Neural cell (in vitro differentiated cells): Measurements from ENCODE around the gene CD300A.

Source experiments
- EZH2 ChIP-seq: fragments of 200-600, 300-800 bp; shearing (Covaris generic), sonication (generic); IDR thresholded peaks from 2 replicates; pipeline ENCODE4 v1.6.1; 2014; ENCODE audit warnings: antibody characterized with exemption, low read length, borderline replicate concordance, mild to moderate bottlenecking; ENCODE audit not compliant: insufficient read depth, poor library complexity, severe bottlenecking
- POLR2AphosphoS5 ChIP-seq: IDR thresholded peaks from 2 replicates; pipeline ENCODE4 v1.6.1; 2012
- RAD21 ChIP-seq: fragments of 450-650 bp; conservative IDR thresholded peaks from 2 replicates; pipeline ENCODE4 v1.6.1; 2014; ENCODE audit warnings: antibody characterized with exemption, mild to moderate bottlenecking, moderate library complexity
- SMC3 ChIP-seq: fragments of 450-650 bp; conservative IDR thresholded peaks from 2 replicates; pipeline ENCODE4 v1.6.1; 2014; ENCODE audit warnings: antibody characterized with exemption, mild to moderate bottlenecking, moderate library complexity; ENCODE audit not compliant: poor library complexity
- TF ChIP-seq, protein P1 (sequence below): fragments of 450-650 bp; IDR thresholded peaks from 2 replicates; pipeline ENCODE4 v1.5.1; 2014; ENCODE audit warnings: antibody characterized with exemption, mild to moderate bottlenecking, moderate library complexity; ENCODE audit not compliant: poor library complexity, severe bottlenecking

GRCh38 chr17:74419928-74420411 is 46.5 kb upstream of the CD300A start:
- TF ChIP-seq, protein P1, sequence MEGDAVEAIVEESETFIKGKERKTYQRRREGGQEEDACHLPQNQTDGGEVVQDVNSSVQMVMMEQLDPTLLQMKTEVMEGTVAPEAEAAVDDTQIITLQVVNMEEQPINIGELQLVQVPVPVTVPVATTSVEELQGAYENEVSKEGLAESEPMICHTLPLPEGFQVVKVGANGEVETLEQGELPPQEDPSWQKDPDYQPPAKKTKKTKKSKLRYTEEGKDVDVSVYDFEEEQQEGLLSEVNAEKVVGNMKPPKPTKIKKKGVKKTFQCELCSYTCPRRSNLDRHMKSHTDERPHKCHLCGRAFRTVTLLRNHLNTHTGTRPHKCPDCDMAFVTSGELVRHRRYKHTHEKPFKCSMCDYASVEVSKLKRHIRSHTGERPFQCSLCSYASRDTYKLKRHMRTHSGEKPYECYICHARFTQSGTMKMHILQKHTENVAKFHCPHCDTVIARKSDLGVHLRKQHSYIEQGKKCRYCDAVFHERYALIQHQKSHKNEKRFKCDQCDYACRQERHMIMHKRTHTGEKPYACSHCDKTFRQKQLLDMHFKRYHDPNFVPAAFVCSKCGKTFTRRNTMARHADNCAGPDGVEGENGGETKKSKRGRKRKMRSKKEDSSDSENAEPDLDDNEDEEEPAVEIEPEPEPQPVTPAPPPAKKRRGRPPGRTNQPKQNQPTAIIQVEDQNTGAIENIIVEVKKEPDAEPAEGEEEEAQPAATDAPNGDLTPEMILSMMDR: no peak
- TF ChIP-seq POLR2AphosphoS5: no peak
- no peak for TF ChIP-seq SMC3
- TF ChIP-seq EZH2: no peak
- TF ChIP-seq RAD21: no peak
